ENCODE data around the gene GAB1.

GAB1 gene

GRCh38 chr4:143359644-143360193, 23.0 kb downstream of the GAB1 start:
- DNase-seq, result no peak

GRCh38 chr4:143360838-143361625, 24.4 kb downstream of the GAB1 start:
- DNase-seq, result no peak

- DNase-seq, result no peak
Measured at GRCh38 chr4:143362349-143363046, 25.8 kb downstream of the GAB1 start.

- DNase-seq, result no peak
Measured at GRCh38 chr4:143363332-143363731, 26.7 kb downstream of the GAB1 start.

- no peak for DNase-seq
Measured at GRCh38 chr4:143364063-143364462, 27.4 kb downstream of the GAB1 start.

GRCh38 chr4:143367863-143368262, 31.2 kb downstream of the GAB1 start:
- no peak for DNase-seq

- no peak for DNase-seq
Measured at GRCh38 chr4:143369552-143369951, 32.9 kb downstream of the GAB1 start.

GRCh38 chr4:143372093-143372915, 35.6 kb downstream of the GAB1 start:
- no peak for DNase-seq

GRCh38 chr4:143374255-143374654, 37.6 kb downstream of the GAB1 start:
- DNase-seq, result no peak

GRCh38 chr4:143374771-143375170, 38.1 kb downstream of the GAB1 start:
- no peak for DNase-seq

GRCh38 chr4:143375326-143376073, 38.8 kb downstream of the GAB1 start:
- DNase-seq, result no peak

- no peak for DNase-seq
Measured at GRCh38 chr4:143377611-143378099, 41.0 kb downstream of the GAB1 start.

- DNase-seq, result no peak
Measured at GRCh38 chr4:143380629-143381028, 44.0 kb downstream of the GAB1 start.

GRCh38 chr4:143381189-143382118, 44.8 kb downstream of the GAB1 start:
- DNase-seq, result no peak

- no peak for DNase-seq
Measured at GRCh38 chr4:143382596-143382995, 45.9 kb downstream of the GAB1 start.

GRCh38 chr4:143383005-143383574, 46.4 kb downstream of the GAB1 start:
- no peak for DNase-seq

- no peak for DNase-seq
Measured at GRCh38 chr4:143384381-143384994, 47.8 kb downstream of the GAB1 start.

GRCh38 chr4:143386812-143387211, 50.1 kb downstream of the GAB1 start:
- no peak for DNase-seq

GRCh38 chr4:143389579-143390195, 53.0 kb downstream of the GAB1 start:
- DNase-seq, result no peak

GRCh38 chr4:143390764-143391163, 54.1 kb downstream of the GAB1 start:
- DNase-seq, result no peak
